SK-MEL-5 (cell line): ENCODE measurements around the gene CD248. TPM values are rescaled to one million over a fixed set of nuclear protein-coding genes. Genes with fewer than 3 reads are reported as not detected.

ENCODE experiments used
- DNase-seq: peaks from one replicate; pipeline ENCODE4 v3.0.0-alpha.2; 2016; ENCODE audit warnings: low read depth, low spot score
- in situ Hi-C: cut with HindIII; loops from 2 replicates; pipeline ENCODE4 v1.10.0; 2016; ENCODE audit warnings: low sequenced_read_pairs, high pct_unique_total_duplicates, low pct_unique_long_range_greater_than_20kb
- total RNA-seq: library from RNA; depleted of rRNA; stranded (reverse); fragments of >200 nt; shearing (Covaris generic); gene quantifications from 2 replicates; pipeline ENCODE4 v1.2.3, GENCODE V29; 2014

Gene CD248
- total RNA-seq, 1 experiment from 2014 or later = not detected

GRCh38 chr11:66302656-66303055 lies 14.2 kb downstream of the CD248 start:
- no peak for DNase-seq
- in situ Hi-C loops = no loop called here

GRCh38 chr11:66299186-66299585 lies 17.7 kb downstream of the CD248 start:
- DNase-seq = no peak
- in situ Hi-C loops = no loop called here

GRCh38 chr11:66297610-66298009 lies 19.2 kb downstream of the CD248 start:
- in situ Hi-C loops = no loop called here
- DNase-seq = no peak

- DNase-seq = no peak
- in situ Hi-C loops = no loop called here
Observed at GRCh38 chr11:66294626-66295620, 21.9 kb downstream of the CD248 start.

GRCh38 chr11:66293777-66294625 lies 22.8 kb downstream of the CD248 start:
- in situ Hi-C loops = no loop called here
- DNase-seq = no peak

GRCh38 chr11:66293352-66293751 lies 23.5 kb downstream of the CD248 start:
- in situ Hi-C loops = no loop called here

GRCh38 chr11:66292543-66293332 lies 24.1 kb downstream of the CD248 start:
- in situ Hi-C loops = no loop called here
- no peak for DNase-seq

More at GRCh38 chr11:66293352-66293751, 23.5 kb downstream of the CD248 start:
- DNase-seq = no peak

- in situ Hi-C loops = no loop called here
- no peak for DNase-seq
Observed at GRCh38 chr11:66291706-66292542, 24.9 kb downstream of the CD248 start, which contains the start of gene TMEM151A. TSS of gene TMEM151A (plus strand) at chr11:66291894. CDS start at chr11:66292014, 120 bp downstream.

- DNase-seq = no peak
- in situ Hi-C loops = no loop called here
Observed at GRCh38 chr11:66291303-66291705, 25.5 kb downstream of the CD248 start.

- in situ Hi-C loops = no loop called here
- DNase-seq = no peak
Observed at GRCh38 chr11:66290330-66290621, 26.6 kb downstream of the CD248 start.

GRCh38 chr11:66289548-66290329 lies 27.1 kb downstream of the CD248 start:
- in situ Hi-C loops = no loop called here

GRCh38 chr11:66288671-66289547 lies 27.9 kb downstream of the CD248 start, which contains the start of gene YIF1A:
TSS of gene YIF1A (minus strand) at chr11:66289143. CDS start at chr11:66288985, 158 bp downstream.
- in situ Hi-C loops = no loop called here
- DNase-seq = peak; percentile 98

More at GRCh38 chr11:66289548-66290329, 27.1 kb downstream of the CD248 start:
- no peak for DNase-seq

- in situ Hi-C loops = no loop called here
- DNase-seq = no peak
Observed at GRCh38 chr11:66287889-66288670, 28.8 kb downstream of the CD248 start.

GRCh38 chr11:66287211-66287888 lies 29.5 kb downstream of the CD248 start:
- in situ Hi-C loops = no loop called here
- DNase-seq = no peak
